DND-41 (cell line): ENCODE results near the gene DAAM2.

Source experiments
- ATAC-seq: fragments of 200-7000 bp; cut with Tn5 transposase; 3 replicates; pipeline ENCODE4 v1.9.1; 2021; ENCODE audit warnings: low read depth; ENCODE audit not compliant: insufficient read depth
- DNase-seq: peaks from one replicate; pipeline ENCODE4 v3.0.0-alpha.2; 2020
- H2AFZ ChIP-seq: 2 replicates; pipeline ENCODE4 v1.6.0; 2012; ENCODE audit warnings: low read depth, low read length
- H3K27ac ChIP-seq: 2 replicates; pipeline ENCODE4 v1.5.1; 2012; ENCODE audit warnings: low read length, inconsistent platforms
- H3K27me3 ChIP-seq: fragments of 200-600 bp; sonication (generic); 2 replicates; pipeline ENCODE4 v1.6.0; 2012; ENCODE audit warnings: low read length, mild to moderate bottlenecking, inconsistent platforms; ENCODE audit not compliant: insufficient read depth, poor library complexity
- H3K36me3 ChIP-seq: 2 replicates; pipeline ENCODE4 v1.5.1; 2012; ENCODE audit warnings: low read length, inconsistent platforms; ENCODE audit not compliant: insufficient read depth
- H3K4me1 ChIP-seq: 2 replicates; pipeline ENCODE4 v1.5.1; 2012; ENCODE audit warnings: mild to moderate bottlenecking, low read length; ENCODE audit not compliant: insufficient read depth
- H3K4me2 ChIP-seq: 2 replicates; pipeline ENCODE4 v1.6.0; 2012; ENCODE audit warnings: mild to moderate bottlenecking, moderate library complexity, low read length, inconsistent platforms; ENCODE audit not compliant: insufficient read depth
- H3K4me3 ChIP-seq, 2 experiments: fragments of 200-600 bp in 1 of 2; shearing (Covaris generic) in 1 of 2; 2 replicates each; pipeline ENCODE4 v1.5.1; 2012 to 2016; ENCODE audit warnings: inconsistent platforms in 2 of 2, low read length in 2 of 2, mild to moderate bottlenecking in 2 of 2, low read depth in 1 of 2, moderate library complexity in 1 of 2
- H3K79me2 ChIP-seq: 2 replicates; pipeline ENCODE4 v1.6.0; 2012; ENCODE audit warnings: low read length, inconsistent platforms; ENCODE audit not compliant: insufficient read depth
- H3K9ac ChIP-seq: 2 replicates; pipeline ENCODE4 v1.6.0; 2012; ENCODE audit warnings: low read depth, mild to moderate bottlenecking, inconsistent platforms, low read length, moderate library complexity
- H3K9me3 ChIP-seq: 2 replicates; pipeline ENCODE4 v1.5.1; 2012; ENCODE audit warnings: low read length, moderate library complexity, mild to moderate bottlenecking, inconsistent platforms; ENCODE audit not compliant: insufficient read depth, severe bottlenecking
- H4K20me1 ChIP-seq: 2 replicates; pipeline ENCODE4 v1.6.0; 2012; ENCODE audit warnings: low read length; ENCODE audit not compliant: insufficient read depth
- EZH2 ChIP-seq: IDR thresholded peaks from 3 replicates; pipeline ENCODE4 v1.6.1; 2012; ENCODE audit warnings: borderline replicate concordance, low read depth, mild to moderate bottlenecking, moderate library complexity, low read length, inconsistent platforms; ENCODE audit not compliant: severe bottlenecking
- TF ChIP-seq, protein P1 (sequence below): IDR thresholded peaks from 2 replicates; pipeline ENCODE4 v1.5.1; 2012; ENCODE audit warnings: borderline replicate concordance, low read length, moderate library complexity, mild to moderate bottlenecking; ENCODE audit not compliant: poor library complexity, severe bottlenecking; ENCODE audit errors: extremely low read depth

The DAAM2 gene

DNA sequence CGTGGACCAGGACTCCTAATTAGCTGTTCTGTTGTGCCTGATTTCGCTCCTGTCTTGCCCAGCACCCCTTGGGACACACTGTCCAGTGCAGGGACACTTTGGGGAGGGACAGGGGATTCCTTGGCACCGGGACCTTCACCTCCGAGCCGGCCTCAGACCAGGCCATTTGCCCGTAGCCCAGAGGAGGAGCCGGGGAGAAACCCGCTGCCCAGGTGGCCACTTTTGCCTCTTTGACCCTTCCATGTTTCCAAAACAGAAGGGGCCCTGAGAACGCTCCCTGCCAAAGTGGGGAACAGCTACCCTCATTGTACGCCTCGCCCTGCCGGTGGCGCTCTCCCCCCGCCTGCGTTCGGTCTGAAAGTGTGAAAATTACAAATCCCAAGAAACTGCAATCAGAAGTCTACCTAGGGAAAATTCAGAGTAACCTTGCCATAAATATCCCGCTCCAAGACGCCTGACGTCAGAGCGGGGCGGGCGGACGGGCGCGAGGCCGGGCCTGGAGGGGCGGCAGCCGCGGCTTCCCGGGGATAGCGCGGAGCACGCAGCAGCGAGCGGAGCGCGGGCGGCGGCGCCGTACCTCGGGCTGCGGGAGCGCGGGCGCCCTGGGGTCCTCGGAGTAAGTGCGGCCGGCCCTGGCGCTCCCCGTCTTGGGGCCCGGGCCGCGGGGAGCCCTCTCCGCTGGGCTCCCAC, at the start of gene DAAM2:
DAAM2 (plus strand) TSS at position 527 of the 690 bp plus-strand sequence. CDS start 63,927 bp downstream, outside the sequence.
- no peak within 1 kb of the TSS for H3K4me3 ChIP-seq
- H3K36me3 ChIP-seq, result no peaks in the 10 kb centered on the region
- H4K20me1 ChIP-seq, result no peaks in the 10 kb centered on the region
- no peaks in the 10 kb centered on the region for H3K4me1 ChIP-seq
- H3K4me2 ChIP-seq, result no peak within 1 kb of the TSS
- no peak within 1 kb of the TSS for H3K9ac ChIP-seq
- H3K27me3 ChIP-seq, result peaks cover 9% of the 10 kb centered on the region
- TF ChIP-seq EZH2, result no peak
- TF ChIP-seq, protein P1, sequence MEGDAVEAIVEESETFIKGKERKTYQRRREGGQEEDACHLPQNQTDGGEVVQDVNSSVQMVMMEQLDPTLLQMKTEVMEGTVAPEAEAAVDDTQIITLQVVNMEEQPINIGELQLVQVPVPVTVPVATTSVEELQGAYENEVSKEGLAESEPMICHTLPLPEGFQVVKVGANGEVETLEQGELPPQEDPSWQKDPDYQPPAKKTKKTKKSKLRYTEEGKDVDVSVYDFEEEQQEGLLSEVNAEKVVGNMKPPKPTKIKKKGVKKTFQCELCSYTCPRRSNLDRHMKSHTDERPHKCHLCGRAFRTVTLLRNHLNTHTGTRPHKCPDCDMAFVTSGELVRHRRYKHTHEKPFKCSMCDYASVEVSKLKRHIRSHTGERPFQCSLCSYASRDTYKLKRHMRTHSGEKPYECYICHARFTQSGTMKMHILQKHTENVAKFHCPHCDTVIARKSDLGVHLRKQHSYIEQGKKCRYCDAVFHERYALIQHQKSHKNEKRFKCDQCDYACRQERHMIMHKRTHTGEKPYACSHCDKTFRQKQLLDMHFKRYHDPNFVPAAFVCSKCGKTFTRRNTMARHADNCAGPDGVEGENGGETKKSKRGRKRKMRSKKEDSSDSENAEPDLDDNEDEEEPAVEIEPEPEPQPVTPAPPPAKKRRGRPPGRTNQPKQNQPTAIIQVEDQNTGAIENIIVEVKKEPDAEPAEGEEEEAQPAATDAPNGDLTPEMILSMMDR, result no peak
- no peaks in the 10 kb centered on the region for H3K79me2 ChIP-seq
- ATAC-seq (no peak), DNase-seq (no peak)
- H3K27ac ChIP-seq, result no peak within 1 kb of the TSS
- no peak within 1 kb of the TSS for H2AFZ ChIP-seq
- H3K9me3 ChIP-seq, result no peaks in the 10 kb centered on the region

DNA sequence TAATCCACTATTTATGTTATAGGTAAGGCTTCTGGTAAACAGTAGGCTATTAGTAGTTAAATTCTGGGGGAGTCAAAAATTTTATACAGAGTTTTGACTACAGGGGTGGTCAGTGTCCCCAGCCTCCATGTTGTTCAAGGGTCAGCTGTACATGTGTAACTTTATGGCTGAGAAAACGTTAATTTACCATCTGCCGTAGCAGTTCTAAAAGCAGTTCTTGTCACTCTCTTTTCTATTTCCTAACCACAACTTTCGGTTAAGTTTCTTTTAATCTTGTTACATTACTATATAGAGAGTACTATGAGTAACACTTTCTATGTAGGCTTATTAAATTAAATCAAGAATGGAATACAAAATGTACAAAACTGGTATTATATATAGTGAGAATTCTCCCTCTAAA, 45.4 kb upstream of the DAAM2 start:
- no peaks in the 10 kb centered on the region for H4K20me1 ChIP-seq
- no peak overlapping the region for H3K27ac ChIP-seq
- no peaks in the 10 kb centered on the region for H3K79me2 ChIP-seq
- H3K4me2 ChIP-seq, result no peak overlapping the region
- ATAC-seq (no peak), DNase-seq (no peak)
- no peak overlapping the region for H3K9ac ChIP-seq
- no peaks in the 10 kb centered on the region for H3K27me3 ChIP-seq
- H2AFZ ChIP-seq, result no peak overlapping the region
- no peaks in the 10 kb centered on the region for H3K36me3 ChIP-seq
- no peaks in the 10 kb centered on the region for H3K4me1 ChIP-seq
- TF ChIP-seq EZH2, result no peak
- TF ChIP-seq, protein P1, result no peak
- H3K9me3 ChIP-seq, result no peaks in the 10 kb centered on the region
- H3K4me3 ChIP-seq, result no peak overlapping the region

DNA sequence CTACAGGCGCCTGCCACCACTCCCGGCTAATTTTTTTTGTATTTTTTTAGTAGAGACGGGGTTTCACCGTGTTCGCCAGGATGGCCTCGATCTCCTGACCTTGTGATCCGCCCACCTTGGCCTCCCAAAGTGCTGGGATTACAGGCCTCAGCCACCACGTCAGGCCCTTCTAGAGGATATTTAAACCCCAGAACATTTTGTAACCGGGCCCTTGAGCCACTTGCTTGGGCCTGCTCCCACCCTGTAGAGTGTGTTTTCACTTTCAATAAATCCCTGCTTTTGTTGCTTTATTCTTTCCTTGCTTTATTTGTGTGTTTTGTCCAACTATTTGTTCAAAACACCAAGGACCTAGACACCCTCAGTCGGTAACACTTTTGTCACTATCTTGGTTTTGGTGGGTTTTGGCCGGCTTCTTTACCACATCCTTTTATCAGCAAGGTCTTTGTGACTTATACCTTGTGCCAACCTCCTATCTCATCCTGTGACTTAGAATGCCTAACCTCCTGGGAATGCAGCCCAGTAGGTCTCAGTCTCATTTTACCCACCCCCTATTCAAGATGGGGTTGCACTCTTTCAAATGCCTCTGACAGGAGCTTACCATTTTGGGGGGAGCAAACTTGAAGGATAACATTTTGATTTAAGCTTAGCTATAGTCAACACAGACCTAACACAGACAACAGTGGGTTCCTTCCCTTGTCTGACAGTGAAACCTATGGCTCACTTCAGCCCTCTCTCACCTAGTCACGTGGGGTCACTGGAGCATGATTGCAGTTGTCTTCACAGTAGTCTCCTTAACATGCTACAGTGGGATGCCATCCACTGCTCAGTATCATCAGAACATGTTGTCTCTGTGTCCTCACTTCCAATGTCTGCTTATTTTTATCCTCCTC, 39.1 kb upstream of the DAAM2 start:
- ATAC-seq (no peak), DNase-seq (no peak)
- Histone ChIP-seq H3K79me2 (no peaks in the 10 kb centered on the region), H3K27ac (no peak overlapping the region), H3K27me3 (no peaks in the 10 kb centered on the region), H3K4me2 (no peak overlapping the region), H3K9ac (no peak overlapping the region), H3K9me3 (no peaks in the 10 kb centered on the region), H2AFZ (no peak overlapping the region), H4K20me1 (no peaks in the 10 kb centered on the region), H3K4me3 (no peak overlapping the region), H3K36me3 (no peaks in the 10 kb centered on the region), H3K4me1 (no peaks in the 10 kb centered on the region)
- TF ChIP-seq, protein P1, result no peak
- TF ChIP-seq EZH2, result no peak
